GM18867 (cell line): Measurements from ENCODE around the gene SPTB.
A peak's percentile ranks its signal among the peaks of the same experiment; 100 is the strongest.
"Not testable (repeated sequence)": the region's sequence is repeated elsewhere in the genome, so short reads cannot be mapped to it uniquely, and the experiment has no call there.

Source experiments
- ATAC-seq: cut with Tn5 transposase; IDR thresholded peaks from one replicate; pipeline ENCODE4 v1.9.1; 2021; ENCODE audit warnings: mild to moderate bottlenecking, moderate library complexity; ENCODE audit not compliant: unreplicated experiment

The SPTB gene

GRCh38 chr14:64824471-64824870, 55.2 kb downstream of the SPTB start:
- no peak for ATAC-seq

GRCh38 chr14:64823305-64823861, 56.3 kb downstream of the SPTB start:
- peak; percentile 71 for ATAC-seq

GRCh38 chr14:64821651-64822050, 58.1 kb downstream of the SPTB start:
- no peak for ATAC-seq

GRCh38 chr14:64818151-64818550, 61.6 kb downstream of the SPTB start:
- ATAC-seq = no peak

GRCh38 chr14:64817631-64818030, 62.1 kb downstream of the SPTB start:
- ATAC-seq = no peak

GRCh38 chr14:64816221-64816783, 63.4 kb downstream of the SPTB start:
- ATAC-seq = no peak

GRCh38 chr14:64815257-64815656, 64.5 kb downstream of the SPTB start:
- no peak for ATAC-seq

GRCh38 chr14:64812412-64812811, 67.3 kb downstream of the SPTB start:
- peak; percentile 58 for ATAC-seq

GRCh38 chr14:64811676-64812075, 68.0 kb downstream of the SPTB start:
- ATAC-seq = no peak

- ATAC-seq = no peak
Observed at GRCh38 chr14:64808449-64808848, 71.3 kb downstream of the SPTB start.

GRCh38 chr14:64807551-64807950, 72.2 kb downstream of the SPTB start:
- no peak for ATAC-seq

- ATAC-seq = no peak
Observed at GRCh38 chr14:64806862-64807495, 72.7 kb downstream of the SPTB start.

GRCh38 chr14:64806202-64806861, 73.4 kb downstream of the SPTB start:
- no peak for ATAC-seq

- not testable (repeated sequence) for ATAC-seq
Observed at GRCh38 chr14:64805646-64806045, 74.1 kb downstream of the SPTB start.

GRCh38 chr14:64804754-64805260, 74.9 kb downstream of the SPTB start:
- ATAC-seq = no peak

- no peak for ATAC-seq
Observed at GRCh38 chr14:64801800-64802199, 77.9 kb downstream of the SPTB start.

GRCh38 chr14:64801046-64801445, 78.7 kb downstream of the SPTB start:
- ATAC-seq = no peak

GRCh38 chr14:64800000-64800399, 79.7 kb downstream of the SPTB start:
- no peak for ATAC-seq

- no peak for ATAC-seq
Observed at GRCh38 chr14:64799555-64799954, 80.2 kb downstream of the SPTB start.

GRCh38 chr14:64796369-64796768, 83.3 kb downstream of the SPTB start:
- ATAC-seq = no peak

- no peak for ATAC-seq
Observed at GRCh38 chr14:64795921-64796320, 83.8 kb downstream of the SPTB start.

GRCh38 chr14:64795211-64795610, 84.5 kb downstream of the SPTB start:
- no peak for ATAC-seq
